RWPE2 (cell line): Measurements from ENCODE around the gene AXDND1.
A peak's percentile ranks its signal among the peaks of the same experiment; 100 is the strongest.

Experiments used
- ATAC-seq: fragments of 200-7000 bp; cut with Tn5 transposase; 3 replicates; pipeline ENCODE4 v1.9.1; 2021; ENCODE audit warnings: low read depth
- DNase-seq: peaks from one replicate; pipeline ENCODE4 v3.0.0-alpha.2; 2020; ENCODE audit warnings: low spot score
- H3K27ac ChIP-seq: fragments of 450-650 bp; 2 replicates; pipeline ENCODE4 v1.5.1; 2017; ENCODE audit warnings: mild to moderate bottlenecking; ENCODE audit not compliant: poor library complexity, severe bottlenecking
- H3K27me3 ChIP-seq: fragments of 250-450 bp; sonication (Bioruptor Pico); 2 replicates; pipeline ENCODE4 v1.5.1; 2021; ENCODE audit warnings: mild to moderate bottlenecking, moderate library complexity; ENCODE audit not compliant: insufficient read depth, poor library complexity, severe bottlenecking
- H3K36me3 ChIP-seq: fragments of 250-450 bp; sonication (Bioruptor Pico); 2 replicates; pipeline ENCODE4 v1.5.1; 2020; ENCODE audit warnings: low read depth, mild to moderate bottlenecking, moderate library complexity
- H3K4me1 ChIP-seq: fragments of 250-450 bp; sonication (Bioruptor Pico); 2 replicates; pipeline ENCODE4 v1.5.1; 2021; ENCODE audit warnings: mild to moderate bottlenecking, moderate library complexity; ENCODE audit not compliant: insufficient read depth, poor library complexity, severe bottlenecking
- H3K4me3 ChIP-seq: fragments of 250-450 bp; sonication (Bioruptor Pico); 2 replicates; pipeline ENCODE4 v1.5.1; 2021; ENCODE audit warnings: mild to moderate bottlenecking, moderate library complexity; ENCODE audit not compliant: severe bottlenecking
- H3K9me3 ChIP-seq: fragments of 250-450 bp; sonication (Bioruptor Pico); 2 replicates; pipeline ENCODE4 v1.5.1; 2021; ENCODE audit warnings: mild to moderate bottlenecking, moderate library complexity; ENCODE audit not compliant: severe bottlenecking
- TF ChIP-seq, protein P1 (sequence below): fragments of 450-650 bp; IDR thresholded peaks from one replicate; pipeline ENCODE4 v1.5.1; 2017; ENCODE audit warnings: mild to moderate bottlenecking, moderate library complexity; ENCODE audit not compliant: poor library complexity, severe bottlenecking

The AXDND1 gene, protein sequence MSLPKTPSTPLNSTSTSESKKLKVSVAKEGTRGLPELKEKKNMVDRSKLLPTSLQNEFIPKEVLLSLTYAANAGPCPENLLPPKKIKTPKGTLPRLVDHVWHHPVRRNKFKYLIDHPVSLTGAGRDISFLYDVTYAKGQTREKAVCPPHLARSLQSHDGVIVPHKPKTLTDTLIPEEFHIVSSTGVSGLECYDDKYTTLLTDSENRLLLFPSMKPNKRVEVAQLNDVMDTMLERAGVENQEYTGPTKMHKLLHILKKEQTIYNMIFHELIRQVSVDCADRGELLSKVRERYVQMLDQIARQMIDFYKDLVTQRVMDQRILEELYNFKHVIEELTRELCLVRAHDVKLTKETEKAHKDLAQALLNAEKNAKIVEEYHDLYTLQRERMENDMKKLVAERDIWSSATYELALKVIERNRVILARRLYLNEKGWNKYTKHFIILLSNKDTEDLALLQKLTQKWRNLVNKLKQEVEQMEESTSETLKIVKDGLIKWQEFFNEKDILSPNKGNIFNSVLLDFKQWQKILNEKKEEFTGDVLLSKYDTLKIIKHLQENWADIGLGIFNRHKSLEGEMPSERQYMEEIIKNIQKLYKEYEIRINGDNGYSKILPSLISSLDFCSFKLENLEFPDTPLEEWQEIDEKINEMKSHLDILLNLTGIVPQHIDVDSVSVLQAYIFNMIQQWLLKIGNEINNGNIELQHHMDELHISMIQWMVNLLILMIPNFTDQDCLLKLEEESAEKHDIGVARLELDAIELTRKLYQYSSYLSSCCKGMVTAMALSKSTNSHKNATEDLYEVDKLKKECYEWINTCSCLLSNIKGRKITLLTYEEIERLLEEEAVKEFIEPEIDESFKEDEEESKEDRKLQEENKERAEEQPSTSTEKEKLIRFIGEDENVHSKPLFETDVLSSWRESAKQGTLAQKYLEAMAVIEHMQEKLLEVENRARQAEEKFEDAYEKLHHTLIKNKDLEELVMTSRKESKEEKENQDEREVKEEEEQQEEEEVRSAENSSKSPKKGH

DNA sequence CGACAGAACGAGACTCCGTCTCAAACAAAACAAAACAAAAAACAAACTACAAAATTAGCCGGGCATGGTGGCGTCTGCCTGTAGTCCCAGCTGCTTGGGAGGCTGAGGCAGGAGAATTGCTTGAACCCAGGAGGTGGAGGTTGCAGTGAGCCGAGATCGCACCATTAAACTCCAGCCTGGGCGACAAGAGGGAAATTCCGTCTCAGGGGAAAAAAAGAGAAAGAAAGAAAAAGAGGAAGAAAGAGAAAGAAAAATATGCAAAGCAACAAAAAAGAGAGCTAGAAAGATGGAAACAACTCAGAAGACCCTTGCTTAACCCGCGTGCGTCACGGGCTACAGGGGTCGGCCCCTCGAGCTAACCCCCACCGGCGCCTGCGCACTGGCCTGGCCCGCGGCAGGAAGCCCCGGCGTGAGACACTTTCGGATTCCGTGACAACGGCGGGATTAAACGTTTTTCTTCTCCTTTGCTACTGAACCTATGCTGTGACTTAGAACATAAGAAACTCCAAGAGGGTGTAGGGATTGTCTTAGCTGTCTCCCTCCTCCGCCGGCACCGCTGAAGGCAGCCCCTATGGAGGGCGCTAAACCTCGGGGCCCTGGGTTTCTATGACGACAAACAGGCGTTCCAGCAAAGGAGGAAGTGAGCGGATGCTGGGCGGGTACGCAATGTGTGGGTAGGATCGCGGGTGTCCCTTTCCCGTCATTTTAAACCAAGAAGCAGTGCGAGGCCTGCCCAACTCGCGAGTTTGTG is at the start of gene AXDND1:
AXDND1 (plus strand) TSS at position 630 of the 751 bp plus-strand sequence. CDS start 539 bp downstream, outside the sequence.
- Histone ChIP-seq H3K4me1 (no peaks in the 10 kb centered on the region), H3K27me3 (no peaks in the 10 kb centered on the region), H3K4me3 (peak within 1 kb of the TSS; percentile 42), H3K9me3 (no peaks in the 10 kb centered on the region), H3K36me3 (no peaks in the 10 kb centered on the region), H3K27ac (peak within 1 kb of the TSS; percentile 46)
- TF ChIP-seq, protein P1, sequence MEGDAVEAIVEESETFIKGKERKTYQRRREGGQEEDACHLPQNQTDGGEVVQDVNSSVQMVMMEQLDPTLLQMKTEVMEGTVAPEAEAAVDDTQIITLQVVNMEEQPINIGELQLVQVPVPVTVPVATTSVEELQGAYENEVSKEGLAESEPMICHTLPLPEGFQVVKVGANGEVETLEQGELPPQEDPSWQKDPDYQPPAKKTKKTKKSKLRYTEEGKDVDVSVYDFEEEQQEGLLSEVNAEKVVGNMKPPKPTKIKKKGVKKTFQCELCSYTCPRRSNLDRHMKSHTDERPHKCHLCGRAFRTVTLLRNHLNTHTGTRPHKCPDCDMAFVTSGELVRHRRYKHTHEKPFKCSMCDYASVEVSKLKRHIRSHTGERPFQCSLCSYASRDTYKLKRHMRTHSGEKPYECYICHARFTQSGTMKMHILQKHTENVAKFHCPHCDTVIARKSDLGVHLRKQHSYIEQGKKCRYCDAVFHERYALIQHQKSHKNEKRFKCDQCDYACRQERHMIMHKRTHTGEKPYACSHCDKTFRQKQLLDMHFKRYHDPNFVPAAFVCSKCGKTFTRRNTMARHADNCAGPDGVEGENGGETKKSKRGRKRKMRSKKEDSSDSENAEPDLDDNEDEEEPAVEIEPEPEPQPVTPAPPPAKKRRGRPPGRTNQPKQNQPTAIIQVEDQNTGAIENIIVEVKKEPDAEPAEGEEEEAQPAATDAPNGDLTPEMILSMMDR = peak; percentile 7
- peak; percentile 76 for DNase-seq
- ATAC-seq = peak; percentile 92

DNA sequence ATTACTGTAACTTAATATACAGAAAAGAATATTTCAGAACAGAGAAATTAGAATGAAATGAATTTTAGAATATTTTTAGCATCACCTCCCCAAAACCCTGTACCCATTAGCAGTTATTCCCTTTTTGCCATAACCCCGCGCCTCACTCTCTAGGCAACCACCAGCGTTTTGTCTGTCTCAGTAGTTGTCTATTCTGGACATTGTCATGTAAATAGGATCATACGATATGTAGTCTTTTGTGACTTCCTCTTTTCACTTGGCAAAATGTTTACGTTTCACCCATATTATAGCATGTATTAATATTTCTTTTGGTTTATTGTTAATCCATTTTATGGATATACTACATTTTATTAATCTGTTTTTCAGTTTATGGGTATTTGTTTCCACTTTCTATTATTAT is 47.3 kb upstream of the AXDND1 start:
- DNase-seq (no peak), ATAC-seq (no peak)
- Histone ChIP-seq H3K9me3 (no peaks in the 10 kb centered on the region), H3K36me3 (no peaks in the 10 kb centered on the region), H3K27me3 (no peaks in the 10 kb centered on the region), H3K4me3 (no peak overlapping the region), H3K27ac (no peak overlapping the region), H3K4me1 (no peaks in the 10 kb centered on the region)
- TF ChIP-seq, protein P1 = no peak

DNA sequence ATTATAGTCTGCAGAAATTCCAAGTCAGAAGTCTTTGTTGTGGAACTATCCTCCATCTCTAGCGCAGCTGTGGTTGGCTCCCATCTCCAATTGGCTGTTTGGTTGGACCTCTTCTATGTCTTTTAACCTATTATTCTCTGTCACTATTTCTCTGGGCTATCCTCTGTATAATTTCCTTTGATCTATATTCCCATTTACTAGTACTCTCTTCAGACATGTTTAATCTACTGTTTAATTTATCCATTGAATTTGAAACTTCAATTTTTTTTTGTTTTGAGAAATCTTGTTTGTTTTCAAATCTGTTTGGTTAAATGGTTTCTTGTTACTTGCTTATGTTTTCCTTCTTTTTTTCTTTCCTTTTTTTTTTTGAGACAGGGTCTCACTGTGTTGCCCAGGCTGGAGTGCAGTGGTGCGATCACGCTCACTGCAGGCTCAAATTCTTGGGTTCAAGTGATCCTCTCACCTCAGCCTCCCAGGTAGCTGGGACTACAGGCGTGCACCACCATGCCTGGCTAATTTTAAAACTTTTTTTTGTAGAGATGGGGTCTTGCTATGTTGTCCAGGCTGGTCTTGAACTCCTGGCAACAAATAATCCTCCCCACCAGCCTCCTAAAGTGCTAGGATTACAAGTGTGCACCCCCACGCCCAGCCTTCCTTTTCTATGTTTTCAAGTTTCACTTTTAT is 44.1 kb upstream of the AXDND1 start:
- TF ChIP-seq, protein P1 = no peak
- no peak for DNase-seq
- Histone ChIP-seq H3K4me1 (no peaks in the 10 kb centered on the region), H3K36me3 (peaks cover 3% of the 10 kb centered on the region; the same call in 1 of the 2 replicates), H3K4me3 (no peak overlapping the region), H3K9me3 (no peaks in the 10 kb centered on the region), H3K27me3 (no peaks in the 10 kb centered on the region), H3K27ac (no peak overlapping the region)
- no peak for ATAC-seq

DNA sequence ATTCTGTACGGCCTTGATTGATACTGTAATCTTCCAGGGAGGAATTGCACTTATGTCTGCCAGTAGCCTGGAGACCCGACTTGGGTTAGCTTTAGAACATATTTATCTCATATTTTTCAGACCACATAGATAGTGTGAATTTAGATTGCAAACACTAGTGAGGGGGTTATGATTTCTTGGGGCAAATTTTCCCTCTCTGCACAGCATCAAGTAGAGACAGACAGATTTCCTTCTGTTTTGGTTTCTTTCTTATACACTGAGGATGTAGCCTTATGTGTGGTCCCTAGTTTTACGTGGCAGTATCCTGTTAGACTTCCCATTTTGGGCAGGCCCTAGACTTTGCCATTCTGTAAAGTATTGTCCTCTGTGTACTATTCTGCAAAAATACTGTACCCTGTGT is 43.2 kb upstream of the AXDND1 start:
- H3K36me3 ChIP-seq = peaks cover 3% of the 10 kb centered on the region; the same call in 1 of the 2 replicates
- H3K4me1 ChIP-seq = no peaks in the 10 kb centered on the region
- TF ChIP-seq, protein P1 = no peak
- DNase-seq (no peak), ATAC-seq (no peak)
- H3K27ac ChIP-seq = no peak overlapping the region
- H3K27me3 ChIP-seq = no peaks in the 10 kb centered on the region
- H3K9me3 ChIP-seq = no peaks in the 10 kb centered on the region
- no peak overlapping the region for H3K4me3 ChIP-seq
